RWPE1 (cell line): ENCODE results near the gene IQGAP1.
A peak's percentile ranks its signal among the peaks of the same experiment; 100 is the strongest.

Source experiments
- CTCF ChIA-PET: fragments of 350-600 bp; sonication (Branson Sonifier 250); formaldehyde crosslinking; extraction: SDS; loops from one replicate; lab custom pipeline; 2021; lab: Yijun Ruan, JAX
- POLR2A ChIA-PET: fragments of 400-600 bp; formaldehyde crosslinking; extraction: SDS; loops from one replicate; lab custom pipeline; 2020; ENCODE audit warnings: antibody characterized with exemption; ENCODE audit not compliant: low non-redundant PET; lab: Yijun Ruan, JAX
- DNase-seq: peaks from one replicate; pipeline ENCODE4 v3.0.0; 2012; ENCODE audit warnings: low spot score
- H3K27ac ChIP-seq: fragments of 450-650 bp; 2 replicates; pipeline ENCODE4 v1.5.1; 2017
- CTCF ChIP-seq: fragments of 450-650 bp; conservative IDR thresholded peaks from 2 replicates; pipeline ENCODE4 v1.5.1; 2017; ENCODE audit warnings: low read depth, mild to moderate bottlenecking

IQGAP1 gene

GRCh38 chr15:90465930-90466567 lies 78.0 kb downstream of the IQGAP1 start:
- no peak for DNase-seq
- ChIA-PET POLR2A (no interaction called here), CTCF (interaction anchor here (0.6 to 0.8 kb wide), 8 partner anchors 41 to 1338 kb away, joined by 3 to 7 read pairs (median 4); no protein-coding TSS in a partner anchor)
- no peak for TF ChIP-seq CTCF
- H3K27ac ChIP-seq, result no peak overlapping the region

- ChIA-PET POLR2A (no interaction called here), CTCF (no interaction called here)
- DNase-seq, result no peak
- no peak for TF ChIP-seq CTCF
- no peak overlapping the region for H3K27ac ChIP-seq
Observed at GRCh38 chr15:90469723-90470122, 81.7 kb downstream of the IQGAP1 start.

GRCh38 chr15:90470453-90470852 lies 82.4 kb downstream of the IQGAP1 start:
- ChIA-PET CTCF (interaction anchor here (0.6 kb wide), 1 partner anchor 18 kb away, joined by 3 read pairs; no protein-coding TSS in a partner anchor), POLR2A (no interaction called here)
- H3K27ac ChIP-seq, result no peak overlapping the region
- no peak for DNase-seq
- TF ChIP-seq CTCF, result no peak

- ChIA-PET CTCF (interaction anchor here (0.6 to 0.7 kb wide), 3 partner anchors 17 to 518 kb away, joined by 3 to 8 read pairs (median 6); no protein-coding TSS in a partner anchor), POLR2A (no interaction called here)
- H3K27ac ChIP-seq, result no peak overlapping the region
- no peak for DNase-seq
- no peak for TF ChIP-seq CTCF
Observed at GRCh38 chr15:90471126-90471525, 83.1 kb downstream of the IQGAP1 start.

GRCh38 chr15:90471769-90472168 lies 83.7 kb downstream of the IQGAP1 start:
- no peak for DNase-seq
- ChIA-PET CTCF (interaction anchor here (0.6 kb wide), 1 partner anchor 362 kb away, joined by 6 read pairs; no protein-coding TSS in a partner anchor), POLR2A (no interaction called here)
- TF ChIP-seq CTCF, result no peak
- H3K27ac ChIP-seq, result no peak overlapping the region

GRCh38 chr15:90478846-90479481 lies 90.9 kb downstream of the IQGAP1 start:
- TF ChIP-seq CTCF, result no peak
- POLR2A ChIA-PET, result no interaction called here
- DNase-seq, result no peak
- CTCF ChIA-PET, result interaction anchor here (0.6 to 1.1 kb wide), 5 partner anchors 74 to 406 kb away, joined by 3 read pairs; no protein-coding TSS in a partner anchor
- peak overlapping the region; percentile 9; the same call in 1 of the 2 replicates for H3K27ac ChIP-seq
